HepG2 (cell line): ENCODE results near the gene CBX2. TPM values are rescaled to one million over a fixed set of nuclear protein-coding genes. Genes with fewer than 3 reads are reported as not detected.

Experiments used
- ARNT2 ChIP-seq: sonication (generic); formaldehyde crosslinking; IDR thresholded peaks from 2 replicates; pipeline ENCODE4 v1.8.0; 2022; ENCODE audit warnings: mild to moderate bottlenecking, low read depth, missing genetic modification reagents, moderate library complexity
- ASH2L ChIP-seq: fragments of 300-600, 200-600 bp; sonication (generic); IDR thresholded peaks from 2 replicates; pipeline ENCODE4 v1.7.0; 2017; ENCODE audit warnings: low read depth, mild to moderate bottlenecking, moderate library complexity, mixed read lengths, low read length; ENCODE audit not compliant: insufficient read length
- FOXA3 ChIP-seq: IDR thresholded peaks from 2 replicates; pipeline ENCODE4 v1.6.1; 2016; ENCODE audit warnings: missing genetic modification reagents, missing compliant biosample characterization
- HDAC2 ChIP-seq: sonication (generic); formaldehyde crosslinking; IDR thresholded peaks from 2 replicates; pipeline ENCODE4 v1.4.0; 2020; ENCODE audit warnings: missing genetic modification reagents
- HMG20B ChIP-seq: conservative IDR thresholded peaks from 2 replicates; pipeline ENCODE4 v1.6.1; 2016; ENCODE audit warnings: missing genetic modification reagents, missing compliant biosample characterization
- IRF2 ChIP-seq: IDR thresholded peaks from 2 replicates; pipeline ENCODE4 v1.6.1; 2018; ENCODE audit warnings: missing genetic modification reagents, missing compliant biosample characterization
- MYC ChIP-seq: sonication (generic); formaldehyde crosslinking; IDR thresholded peaks from 2 replicates; pipeline ENCODE4 v1.9.0; 2021; ENCODE audit warnings: missing genetic modification reagents, borderline replicate concordance
- RARG ChIP-seq: sonication (generic); formaldehyde crosslinking; IDR thresholded peaks from 2 replicates; pipeline ENCODE4 v1.4.0; 2020; ENCODE audit warnings: low read depth, mild to moderate bottlenecking, missing genetic modification reagents
- RORA ChIP-seq: sonication (generic); formaldehyde crosslinking; IDR thresholded peaks from 2 replicates; pipeline ENCODE4 v1.5.0; 2020; ENCODE audit warnings: mild to moderate bottlenecking, missing genetic modification reagents, moderate library complexity
- ZFX ChIP-seq: sonication (generic); formaldehyde crosslinking; IDR thresholded peaks from 2 replicates; pipeline ENCODE4 v1.4.0; 2020; ENCODE audit warnings: mild to moderate bottlenecking, low read depth, missing genetic modification reagents, moderate library complexity
- ZMYM2 ChIP-seq: sonication (generic); formaldehyde crosslinking; IDR thresholded peaks from 2 replicates; pipeline ENCODE4 v1.8.0; 2022; ENCODE audit warnings: mild to moderate bottlenecking, missing genetic modification reagents
- ZNF326 ChIP-seq: sonication (generic); formaldehyde crosslinking; IDR thresholded peaks from 2 replicates; pipeline ENCODE4 v1.4.0; 2020; ENCODE audit warnings: missing genetic modification reagents, borderline replicate concordance
- ZNF510 ChIP-seq: sonication (generic); formaldehyde crosslinking; IDR thresholded peaks from 2 replicates; pipeline ENCODE4 v1.4.0; 2020; ENCODE audit warnings: low read depth, mild to moderate bottlenecking, missing genetic modification reagents
- ZNF550 ChIP-seq: sonication (generic); formaldehyde crosslinking; IDR thresholded peaks from 2 replicates; pipeline ENCODE4 v1.4.0; 2020; ENCODE audit warnings: mild to moderate bottlenecking, missing genetic modification reagents, borderline replicate concordance
- ZNF761 ChIP-seq: sonication (generic); formaldehyde crosslinking; conservative IDR thresholded peaks from 2 replicates; pipeline ENCODE4 v1.4.0; 2020; ENCODE audit warnings: mild to moderate bottlenecking, missing genetic modification reagents
- polyA plus RNA-seq, 8 experiments: library from polyadenylated mRNA; depleted of rRNA in 3 of 8; stranded (reverse) in 7 of 8; unstranded in 1 of 8; fragments of >200 nt; fragmentation: Illumina TruSeq in 4 of 8; extraction: Trizol in 4 of 8; gene quantifications; 2 replicates each; pipeline versions ENCODE4 v1.2.1 to v1.2.3, GENCODE V29; 2011 to 2016; ENCODE audit warnings: low read depth in 4 of 8, missing spikeins in 1 of 8, mixed read lengths in 1 of 8; ENCODE audit not compliant: insufficient read depth in 1 of 8
- total RNA-seq, 5 experiments: library from RNA; depleted of rRNA; stranded (reverse); fragments of >200 nt; fragmentation: Illumina TruSeq; extraction: Trizol; gene quantifications; 2 replicates each; pipeline ENCODE4 v1.2.3, GENCODE V29; 2016; ENCODE audit warnings: low read depth in 1 of 5
- TF ChIP-seq, protein P1 (sequence below): sonication (generic); formaldehyde crosslinking; IDR thresholded peaks from 2 replicates; pipeline ENCODE4 v1.4.0; 2020; ENCODE audit warnings: missing genetic modification reagents, borderline replicate concordance
- TF ChIP-seq, protein P2 (sequence below): IDR thresholded peaks from 2 replicates; pipeline ENCODE4 v1.6.1; 2012; ENCODE audit warnings: inconsistent platforms
- TF ChIP-seq, protein P3 (sequence below): IDR thresholded peaks from 2 replicates; pipeline ENCODE4 v1.6.1; 2016
- TF ChIP-seq, protein P4 (sequence below): IDR thresholded peaks from 2 replicates; pipeline ENCODE4 v1.6.1; 2016
- TF ChIP-seq, protein P5 (sequence below): sonication (generic); formaldehyde crosslinking; IDR thresholded peaks from 2 replicates; pipeline ENCODE4 v1.5.0; 2020; ENCODE audit warnings: missing genetic modification reagents
- TF ChIP-seq, protein P6 (sequence below): sonication (generic); formaldehyde crosslinking; conservative IDR thresholded peaks from 2 replicates; pipeline ENCODE4 v1.4.0; 2020; ENCODE audit warnings: missing genetic modification reagents

The CBX2 gene
- total and polyA plus RNA-seq, 2 of the 13 experiments (the other 11 are each of a cell fraction or from before 2014, with no cell fraction given), result 14.5 to 31.1 TPM

DNA sequence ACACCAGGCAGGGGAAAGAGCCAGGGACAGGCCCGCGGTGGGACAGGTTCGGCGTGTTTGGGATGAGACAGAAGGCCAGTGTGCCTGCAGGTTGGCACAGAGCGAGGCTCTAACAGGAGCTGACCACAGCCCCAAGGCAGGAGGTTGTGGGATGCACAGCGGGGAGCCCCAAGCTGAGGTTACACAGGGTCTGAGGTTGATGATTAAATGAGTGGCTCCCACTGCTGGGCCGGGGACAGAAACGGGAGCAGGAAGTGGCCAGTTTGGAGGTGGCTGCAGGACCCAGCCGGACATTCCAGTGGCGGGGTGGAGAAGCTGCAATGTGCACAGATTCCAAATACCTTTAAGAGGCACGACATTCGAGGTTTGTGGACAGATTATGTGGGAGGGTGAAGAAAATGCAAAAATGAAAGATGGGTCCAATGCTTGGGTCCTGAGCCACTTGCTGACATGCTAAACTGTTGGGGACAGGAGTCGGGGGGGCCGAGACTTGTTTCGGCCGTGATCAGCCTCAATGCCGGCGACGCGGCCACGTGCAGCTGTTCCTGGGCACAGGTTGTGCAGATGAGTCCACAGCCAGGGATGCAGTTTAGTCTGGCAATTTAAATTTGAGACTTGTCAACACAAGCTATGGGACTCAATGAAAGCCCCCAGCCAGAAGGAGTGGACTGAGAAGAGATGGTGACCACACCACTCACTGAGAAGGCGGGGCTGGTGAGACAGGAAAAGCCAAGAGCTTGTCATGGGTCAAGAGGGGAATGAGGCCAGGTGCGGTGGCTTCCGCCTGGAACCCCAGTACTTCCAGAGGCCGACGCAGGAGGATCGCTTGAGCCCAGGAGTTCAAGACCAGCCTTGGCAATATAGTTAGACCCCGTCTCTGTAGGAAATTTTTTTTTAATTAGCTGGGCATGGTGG lies 38.5 kb upstream of the CBX2 start (continued):
- TF ChIP-seq, protein P1, sequence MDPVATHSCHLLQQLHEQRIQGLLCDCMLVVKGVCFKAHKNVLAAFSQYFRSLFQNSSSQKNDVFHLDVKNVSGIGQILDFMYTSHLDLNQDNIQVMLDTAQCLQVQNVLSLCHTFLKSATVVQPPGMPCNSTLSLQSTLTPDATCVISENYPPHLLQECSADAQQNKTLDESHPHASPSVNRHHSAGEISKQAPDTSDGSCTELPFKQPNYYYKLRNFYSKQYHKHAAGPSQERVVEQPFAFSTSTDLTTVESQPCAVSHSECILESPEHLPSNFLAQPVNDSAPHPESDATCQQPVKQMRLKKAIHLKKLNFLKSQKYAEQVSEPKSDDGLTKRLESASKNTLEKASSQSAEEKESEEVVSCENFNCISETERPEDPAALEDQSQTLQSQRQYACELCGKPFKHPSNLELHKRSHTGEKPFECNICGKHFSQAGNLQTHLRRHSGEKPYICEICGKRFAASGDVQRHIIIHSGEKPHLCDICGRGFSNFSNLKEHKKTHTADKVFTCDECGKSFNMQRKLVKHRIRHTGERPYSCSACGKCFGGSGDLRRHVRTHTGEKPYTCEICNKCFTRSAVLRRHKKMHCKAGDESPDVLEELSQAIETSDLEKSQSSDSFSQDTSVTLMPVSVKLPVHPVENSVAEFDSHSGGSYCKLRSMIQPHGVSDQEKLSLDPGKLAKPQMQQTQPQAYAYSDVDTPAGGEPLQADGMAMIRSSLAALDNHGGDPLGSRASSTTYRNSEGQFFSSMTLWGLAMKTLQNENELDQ, result no peak
- TF ChIP-seq ARNT2 (CRISPR knock-in tag) (no peak), RARG (CRISPR knock-in tag) (no peak), HMG20B (CRISPR knock-in tag) (no peak), ZMYM2 (CRISPR knock-in tag) (peak; percentile 25; the same call in 1 of the 2 replicates), RORA (no peak), MYC (CRISPR knock-in tag) (peak; percentile 50; the same call in 1 of the 2 replicates), ZNF510 (CRISPR knock-in tag) (peak; percentile 59; the same call in 1 of the 2 replicates), FOXA3 (CRISPR knock-in tag) (no peak), HDAC2 (CRISPR knock-in tag) (no peak; the same call in 1 of the 2 replicates), ZFX (peak; percentile 40), ZNF761 (CRISPR knock-in tag) (no peak), ZNF326 (no peak), IRF2 (no peak), ZNF550 (CRISPR knock-in tag) (no peak), ASH2L (no peak)
- TF ChIP-seq, protein P2, sequence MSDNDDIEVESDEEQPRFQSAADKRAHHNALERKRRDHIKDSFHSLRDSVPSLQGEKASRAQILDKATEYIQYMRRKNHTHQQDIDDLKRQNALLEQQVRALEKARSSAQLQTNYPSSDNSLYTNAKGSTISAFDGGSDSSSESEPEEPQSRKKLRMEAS, result peak; percentile 70
- TF ChIP-seq, protein P3, sequence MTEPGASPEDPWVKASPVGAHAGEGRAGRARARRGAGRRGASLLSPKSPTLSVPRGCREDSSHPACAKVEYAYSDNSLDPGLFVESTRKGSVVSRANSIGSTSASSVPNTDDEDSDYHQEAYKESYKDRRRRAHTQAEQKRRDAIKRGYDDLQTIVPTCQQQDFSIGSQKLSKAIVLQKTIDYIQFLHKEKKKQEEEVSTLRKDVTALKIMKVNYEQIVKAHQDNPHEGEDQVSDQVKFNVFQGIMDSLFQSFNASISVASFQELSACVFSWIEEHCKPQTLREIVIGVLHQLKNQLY (CRISPR knock-in tag), result no peak
- TF ChIP-seq, protein P4, sequence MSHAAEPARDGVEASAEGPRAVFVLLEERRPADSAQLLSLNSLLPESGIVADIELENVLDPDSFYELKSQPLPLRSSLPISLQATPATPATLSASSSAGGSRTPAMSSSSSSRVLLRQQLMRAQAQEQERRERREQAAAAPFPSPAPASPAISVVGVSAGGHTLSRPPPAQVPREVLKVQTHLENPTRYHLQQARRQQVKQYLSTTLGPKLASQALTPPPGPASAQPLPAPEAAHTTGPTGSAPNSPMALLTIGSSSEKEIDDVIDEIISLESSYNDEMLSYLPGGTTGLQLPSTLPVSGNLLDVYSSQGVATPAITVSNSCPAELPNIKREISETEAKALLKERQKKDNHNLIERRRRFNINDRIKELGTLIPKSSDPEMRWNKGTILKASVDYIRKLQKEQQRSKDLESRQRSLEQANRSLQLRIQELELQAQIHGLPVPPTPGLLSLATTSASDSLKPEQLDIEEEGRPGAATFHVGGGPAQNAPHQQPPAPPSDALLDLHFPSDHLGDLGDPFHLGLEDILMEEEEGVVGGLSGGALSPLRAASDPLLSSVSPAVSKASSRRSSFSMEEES (CRISPR knock-in tag), result no peak
- TF ChIP-seq, protein P5, sequence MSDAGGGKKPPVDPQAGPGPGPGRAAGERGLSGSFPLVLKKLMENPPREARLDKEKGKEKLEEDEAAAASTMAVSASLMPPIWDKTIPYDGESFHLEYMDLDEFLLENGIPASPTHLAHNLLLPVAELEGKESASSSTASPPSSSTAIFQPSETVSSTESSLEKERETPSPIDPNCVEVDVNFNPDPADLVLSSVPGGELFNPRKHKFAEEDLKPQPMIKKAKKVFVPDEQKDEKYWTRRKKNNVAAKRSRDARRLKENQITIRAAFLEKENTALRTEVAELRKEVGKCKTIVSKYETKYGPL (CRISPR knock-in tag), result no peak
- TF ChIP-seq, protein P6, sequence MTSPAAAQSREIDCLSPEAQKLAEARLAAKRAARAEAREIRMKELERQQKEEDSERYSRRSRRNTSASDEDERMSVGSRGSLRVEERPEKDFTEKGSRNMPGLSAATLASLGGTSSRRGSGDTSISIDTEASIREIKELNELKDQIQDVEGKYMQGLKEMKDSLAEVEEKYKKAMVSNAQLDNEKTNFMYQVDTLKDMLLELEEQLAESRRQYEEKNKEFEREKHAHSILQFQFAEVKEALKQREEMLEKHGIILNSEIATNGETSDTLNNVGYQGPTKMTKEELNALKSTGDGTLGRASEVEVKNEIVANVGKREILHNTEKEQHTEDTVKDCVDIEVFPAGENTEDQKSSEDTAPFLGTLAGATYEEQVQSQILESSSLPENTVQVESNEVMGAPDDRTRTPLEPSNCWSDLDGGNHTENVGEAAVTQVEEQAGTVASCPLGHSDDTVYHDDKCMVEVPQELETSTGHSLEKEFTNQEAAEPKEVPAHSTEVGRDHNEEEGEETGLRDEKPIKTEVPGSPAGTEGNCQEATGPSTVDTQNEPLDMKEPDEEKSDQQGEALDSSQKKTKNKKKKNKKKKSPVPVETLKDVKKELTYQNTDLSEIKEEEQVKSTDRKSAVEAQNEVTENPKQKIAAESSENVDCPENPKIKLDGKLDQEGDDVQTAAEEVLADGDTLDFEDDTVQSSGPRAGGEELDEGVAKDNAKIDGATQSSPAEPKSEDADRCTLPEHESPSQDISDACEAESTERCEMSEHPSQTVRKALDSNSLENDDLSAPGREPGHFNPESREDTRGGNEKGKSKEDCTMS, result no peak
